Activated T-helper 1 cell treated with anti-CD3 and anti-CD28 coated beads, Interleukin-12 subunit alpha, Interleukin-12 subunit beta, Interleukin-2, Interleukin-4 antibody, amounts not matched to agents 30 ng/mL and 10 ng/mL and 1 ng/mL, durations not matched to agents 14 hours and 24 hours and 36 hours (primary cell): ENCODE results near the gene FGD4. TPM values are rescaled to one million over a fixed set of nuclear protein-coding genes. Genes with fewer than 3 reads are reported as not detected.

Source experiments
- DNase-seq: peaks from one replicate; pipeline ENCODE4 v3.0.0; 2021; ENCODE audit warnings: low spot score
- H3K27ac Mint-ChIP-seq: one replicate; pipeline ENCODE4 v1.8.0; 2021; ENCODE audit warnings: mild to moderate bottlenecking, mixed read lengths
- H3K27me3 Mint-ChIP-seq: one replicate; pipeline ENCODE4 v1.8.0; 2022; ENCODE audit warnings: mild to moderate bottlenecking, moderate library complexity, mixed read lengths; ENCODE audit not compliant: insufficient read depth
- H3K36me3 Mint-ChIP-seq: one replicate; pipeline ENCODE4 v1.8.0; 2021; ENCODE audit warnings: low read depth, mixed read lengths
- H3K4me1 Mint-ChIP-seq: one replicate; pipeline ENCODE4 v1.8.0; 2021; ENCODE audit warnings: low read depth, mixed read lengths
- H3K4me3 Mint-ChIP-seq: one replicate; pipeline ENCODE4 v1.8.0; 2021; ENCODE audit warnings: mild to moderate bottlenecking, moderate library complexity, mixed read lengths
- H3K9me3 Mint-ChIP-seq: one replicate; pipeline ENCODE4 v1.8.0; 2021; ENCODE audit warnings: mixed read lengths
- intact Hi-C: fragments of 100-400 bp; cut with micrococcal nuclease; formaldehyde crosslinking; loops from one replicate; pipeline ENCODE4 v1.15.1; 2024
- total RNA-seq: library from RNA; stranded (reverse); gene quantifications from 2 replicates; pipeline ENCODE4 v1.2.3, GENCODE V29; 2022

The FGD4 gene
- total RNA-seq, 1 donor from 2014 or later, result 0.03 TPM

DNA sequence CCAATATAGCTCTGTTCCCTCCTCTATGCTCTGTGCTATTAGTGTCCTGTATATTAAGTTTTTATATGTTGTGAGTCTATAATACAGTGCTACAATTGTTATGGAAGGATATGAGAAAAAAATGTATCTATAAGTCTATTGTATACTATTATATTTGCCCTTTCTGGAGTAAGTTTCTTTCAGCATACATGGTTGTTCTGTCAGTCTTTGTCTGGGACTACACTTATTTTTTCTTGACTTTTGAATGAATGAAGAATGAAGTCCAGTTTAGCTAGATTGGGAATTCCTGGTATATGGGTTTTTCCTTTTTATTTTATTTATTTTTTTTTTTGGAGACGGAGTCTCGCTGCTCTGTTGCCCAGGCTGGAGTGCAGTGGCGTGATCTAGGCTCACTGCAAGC is 203.7 kb downstream of the FGD4 start:
- Mint-ChIP-seq H3K4me1 (peaks cover 18% of the 10 kb centered on the region), H3K4me3 (no peak overlapping the region), H3K36me3 (peaks cover 2% of the 10 kb centered on the region), H3K9me3 (no peaks in the 10 kb centered on the region), H3K27me3 (no peaks in the 10 kb centered on the region), H3K27ac (no peak overlapping the region)
- intact Hi-C loops, result loop anchor here (1.0 to 10.0 kb wide), 4 partner anchors 44 to 1419 kb away; partner anchors contain the start of genes ALG10, ETFBKMT and SINHCAF
- no peak for DNase-seq

DNA sequence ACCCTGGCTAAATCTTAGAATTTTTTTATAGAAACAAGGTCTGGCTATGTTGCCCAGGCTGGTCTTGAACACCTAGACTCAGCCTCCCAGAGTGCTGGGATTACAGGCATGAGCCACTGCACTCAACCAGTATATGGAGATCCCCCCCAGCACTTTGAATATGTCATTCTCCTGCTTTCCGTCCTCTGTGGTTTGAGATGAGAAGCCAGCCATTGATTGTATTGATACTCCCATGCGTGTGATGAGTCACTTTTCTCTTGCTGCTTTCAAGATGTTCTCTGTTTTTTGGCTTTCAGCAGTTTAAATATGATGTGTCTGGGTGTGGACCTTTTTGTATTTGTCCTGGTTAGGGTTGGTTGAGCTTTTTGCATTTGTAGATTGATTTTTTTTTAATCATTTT is 204.5 kb downstream of the FGD4 start:
- Mint-ChIP-seq H3K36me3 (peaks cover 2% of the 10 kb centered on the region), H3K4me3 (no peak overlapping the region), H3K9me3 (no peaks in the 10 kb centered on the region), H3K27me3 (no peaks in the 10 kb centered on the region), H3K27ac (peak overlapping the region; percentile 65), H3K4me1 (peaks cover 18% of the 10 kb centered on the region)
- intact Hi-C loops, result loop anchor here (1.0 to 10.0 kb wide), 8 partner anchors 15 to 1418 kb away; partner anchors contain the start of genes ALG10, ETFBKMT and SINHCAF
- DNase-seq, result peak; percentile 56

GRCh38 chr12:32604565-32604964 is 205.2 kb downstream of the FGD4 start:
- intact Hi-C loops, result loop anchor here (1.0 to 10.0 kb wide), 7 partner anchors 15 to 1418 kb away; partner anchors contain the start of genes ALG10, ETFBKMT and SINHCAF
- Mint-ChIP-seq H3K27ac (peak overlapping the region; percentile 65), H3K4me3 (no peak overlapping the region), H3K36me3 (peaks cover 2% of the 10 kb centered on the region), H3K9me3 (no peaks in the 10 kb centered on the region), H3K4me1 (peaks cover 18% of the 10 kb centered on the region), H3K27me3 (no peaks in the 10 kb centered on the region)
- DNase-seq, result no peak

- no peak for DNase-seq
- Mint-ChIP-seq H3K27ac (peak overlapping the region; percentile 76), H3K9me3 (no peaks in the 10 kb centered on the region), H3K36me3 (peaks cover 4% of the 10 kb centered on the region), H3K4me1 (peaks cover 18% of the 10 kb centered on the region), H3K4me3 (no peak overlapping the region), H3K27me3 (no peaks in the 10 kb centered on the region)
- intact Hi-C loops, result loop anchor here (10.0 kb wide), 1 partner anchor 1281 kb away; the partner anchor contains the start of gene SINHCAF
Observed at GRCh38 chr12:32605326-32606095, 206.2 kb downstream of the FGD4 start.

DNA sequence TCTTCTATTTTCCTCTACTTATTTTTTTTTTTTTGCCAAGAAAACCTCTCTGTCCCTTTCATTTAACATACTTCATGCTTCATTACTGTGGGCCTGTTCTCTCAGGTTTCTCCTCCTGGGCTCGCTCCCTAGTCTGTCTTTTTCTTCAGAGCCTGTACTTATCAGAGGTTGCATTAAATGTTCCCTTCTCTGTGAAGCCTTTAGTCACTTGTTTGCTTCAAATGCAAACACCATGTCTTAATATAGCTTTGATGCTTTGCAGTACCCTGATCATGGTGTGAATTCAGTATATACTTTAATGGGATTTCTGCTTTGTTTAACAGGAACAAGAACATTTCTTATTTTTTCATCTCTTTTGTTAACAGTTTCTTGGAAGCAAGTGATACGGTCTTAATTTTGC is 207.1 kb downstream of the FGD4 start:
- DNase-seq, result no peak
- peaks cover 18% of the 10 kb centered on the region for H3K4me1 Mint-ChIP-seq
- no peaks in the 10 kb centered on the region for H3K9me3 Mint-ChIP-seq
- intact Hi-C loops, result loop anchor here (10.0 kb wide), 1 partner anchor 1282 kb away; the partner anchor contains the start of gene SINHCAF
- H3K36me3 Mint-ChIP-seq, result peaks cover 4% of the 10 kb centered on the region
- no peak overlapping the region for H3K4me3 Mint-ChIP-seq
- H3K27ac Mint-ChIP-seq, result no peak overlapping the region
- H3K27me3 Mint-ChIP-seq, result no peaks in the 10 kb centered on the region

DNA sequence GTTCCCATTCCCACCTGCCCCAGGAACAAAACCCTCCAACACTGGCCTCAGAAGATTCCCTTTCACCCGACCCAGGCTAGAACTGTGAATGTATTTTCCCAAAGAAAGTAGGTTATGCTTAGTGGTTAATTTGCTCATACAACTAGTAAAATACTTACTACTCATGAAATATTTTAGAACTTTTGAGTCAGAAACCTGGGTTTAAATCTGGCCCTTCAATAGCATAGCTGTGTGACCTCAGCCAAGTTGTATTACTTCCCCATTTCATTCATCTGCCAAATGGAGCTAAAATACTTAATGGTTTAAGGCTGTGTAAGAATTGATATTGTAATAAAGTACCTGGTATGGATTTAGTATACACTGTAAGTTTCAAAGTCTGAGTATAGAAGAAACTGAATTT is 210.6 kb downstream of the FGD4 start:
- Mint-ChIP-seq H3K4me3 (no peak overlapping the region), H3K27me3 (peaks cover 6% of the 10 kb centered on the region), H3K9me3 (no peaks in the 10 kb centered on the region), H3K36me3 (peaks cover 2% of the 10 kb centered on the region), H3K4me1 (peaks cover 6% of the 10 kb centered on the region), H3K27ac (no peak overlapping the region)
- no peak for DNase-seq
- intact Hi-C loops, result loop anchor here (10.0 kb wide), 1 partner anchor 1285 kb away; the partner anchor contains the start of gene SINHCAF

DNA sequence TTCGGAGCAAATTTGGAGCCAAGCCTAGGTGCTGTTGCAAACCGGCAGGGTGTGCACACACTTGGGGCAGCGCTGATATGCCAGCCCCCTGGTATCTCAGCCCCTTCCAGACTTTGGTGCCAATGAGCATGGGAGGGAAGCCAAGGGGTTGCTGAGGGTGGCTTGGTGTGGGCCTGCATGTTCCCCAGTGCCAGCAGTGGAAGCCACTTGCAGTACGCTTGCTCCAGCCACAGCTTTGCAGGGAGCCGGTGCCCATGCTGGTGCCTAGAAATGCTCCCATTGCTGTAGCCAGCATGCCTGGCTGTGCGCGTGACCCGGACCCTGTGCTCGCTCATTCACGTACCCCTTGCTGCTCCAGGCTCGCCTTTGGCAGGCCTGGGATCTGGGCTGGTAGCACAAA is 212.6 kb downstream of the FGD4 start:
- no peak overlapping the region for H3K27ac Mint-ChIP-seq

GRCh38 chr12:32612658-32613614 is 213.6 kb downstream of the FGD4 start:
- Mint-ChIP-seq H3K4me1 (no peaks in the 10 kb centered on the region), H3K27me3 (peaks cover 13% of the 10 kb centered on the region), H3K27ac (no peak overlapping the region), H3K36me3 (peaks cover 2% of the 10 kb centered on the region), H3K4me3 (no peak overlapping the region), H3K9me3 (no peaks in the 10 kb centered on the region)
- DNase-seq, result no peak
- intact Hi-C loops, result no loop called here

More for the DNA sequence above, 212.6 kb downstream of the FGD4 start:
- no peak for DNase-seq
- H3K9me3 Mint-ChIP-seq, result no peaks in the 10 kb centered on the region
- intact Hi-C loops, result no loop called here
- no peak overlapping the region for H3K4me3 Mint-ChIP-seq
- no peaks in the 10 kb centered on the region for H3K4me1 Mint-ChIP-seq
- peaks cover 2% of the 10 kb centered on the region for H3K36me3 Mint-ChIP-seq
- H3K27me3 Mint-ChIP-seq, result peaks cover 13% of the 10 kb centered on the region

GRCh38 chr12:32615441-32615840 is 216.1 kb downstream of the FGD4 start:
- no peak for DNase-seq
- Mint-ChIP-seq H3K27me3 (peaks cover 13% of the 10 kb centered on the region), H3K9me3 (no peaks in the 10 kb centered on the region), H3K36me3 (no peaks in the 10 kb centered on the region), H3K4me3 (no peak overlapping the region), H3K4me1 (no peaks in the 10 kb centered on the region), H3K27ac (no peak overlapping the region)
- intact Hi-C loops, result no loop called here

GRCh38 chr12:32617534-32617933 is 218.2 kb downstream of the FGD4 start:
- no peaks in the 10 kb centered on the region for H3K9me3 Mint-ChIP-seq
- H3K4me1 Mint-ChIP-seq, result no peaks in the 10 kb centered on the region
- H3K27me3 Mint-ChIP-seq, result peaks cover 13% of the 10 kb centered on the region
- H3K36me3 Mint-ChIP-seq, result no peaks in the 10 kb centered on the region
- H3K27ac Mint-ChIP-seq, result no peak overlapping the region
- intact Hi-C loops, result no loop called here
- H3K4me3 Mint-ChIP-seq, result no peak overlapping the region
- no peak for DNase-seq

DNA sequence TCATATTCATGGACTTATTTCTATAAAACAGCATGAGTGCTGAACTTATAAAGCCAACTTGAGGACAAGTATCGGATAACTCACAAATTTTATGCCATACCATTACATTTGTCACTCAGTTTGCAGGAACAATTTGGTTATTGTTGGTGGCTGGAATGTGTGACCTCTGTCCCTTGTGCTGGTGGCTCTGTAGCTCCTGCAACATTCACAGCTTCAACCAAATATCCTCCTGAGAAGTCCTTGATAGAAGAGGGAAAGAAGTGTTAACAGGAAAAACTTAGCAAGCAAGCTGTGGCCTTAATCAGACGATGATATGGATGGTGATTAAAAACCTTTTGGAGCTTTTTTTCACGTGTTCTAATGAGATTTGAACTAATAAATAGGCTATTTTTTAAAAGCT is 218.8 kb downstream of the FGD4 start:
- no peak overlapping the region for H3K4me3 Mint-ChIP-seq
- intact Hi-C loops, result no loop called here
- peaks cover 13% of the 10 kb centered on the region for H3K27me3 Mint-ChIP-seq
- no peaks in the 10 kb centered on the region for H3K36me3 Mint-ChIP-seq
- no peaks in the 10 kb centered on the region for H3K9me3 Mint-ChIP-seq
- DNase-seq, result no peak
- no peak overlapping the region for H3K27ac Mint-ChIP-seq
- no peaks in the 10 kb centered on the region for H3K4me1 Mint-ChIP-seq

DNA sequence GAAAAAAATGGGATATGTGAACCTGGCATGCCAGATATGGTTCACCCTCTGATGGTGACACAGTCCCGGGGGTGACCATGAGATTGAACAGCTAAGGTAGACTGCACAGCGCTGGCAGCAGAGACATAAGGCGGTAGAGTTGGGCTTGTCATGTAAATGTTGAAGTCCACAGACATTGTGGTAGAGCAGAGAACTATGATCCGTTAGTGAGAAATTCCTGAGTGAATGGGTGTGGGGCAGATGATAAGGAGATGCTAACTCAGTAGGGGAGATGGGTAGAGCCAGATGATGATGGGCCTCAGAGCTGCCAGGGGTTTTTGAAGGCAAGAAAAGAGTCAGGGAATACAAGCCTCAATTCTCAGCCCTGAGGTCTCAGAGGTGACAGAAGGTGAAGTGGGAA is 228.6 kb downstream of the FGD4 start:
- Mint-ChIP-seq H3K36me3 (no peaks in the 10 kb centered on the region), H3K27ac (no peak overlapping the region), H3K9me3 (no peaks in the 10 kb centered on the region), H3K27me3 (no peaks in the 10 kb centered on the region), H3K4me1 (no peaks in the 10 kb centered on the region), H3K4me3 (no peak overlapping the region)
- DNase-seq, result no peak
- intact Hi-C loops, result no loop called here
